HepG2 (cell line): Measurements from ENCODE around the gene STX2. TPM values are rescaled to one million over a fixed set of nuclear protein-coding genes. Genes with fewer than 3 reads are reported as not detected.

Experiments used
- AHR ChIP-seq: IDR thresholded peaks from 2 replicates; pipeline ENCODE4 v1.6.1; 2018; ENCODE audit warnings: missing genetic modification reagents, missing compliant biosample characterization
- ATF2 ChIP-seq: sonication (generic); formaldehyde crosslinking; IDR thresholded peaks from 2 replicates; pipeline ENCODE4 v1.4.0; 2020; ENCODE audit warnings: missing genetic modification reagents
- ATF3 ChIP-seq: sonication (generic); formaldehyde crosslinking; IDR thresholded peaks from 2 replicates; pipeline ENCODE4 v1.4.0; 2020; ENCODE audit warnings: missing genetic modification reagents
- CREB1 ChIP-seq, 2 experiments: fragments of 450-650 bp in 1 of 2; IDR thresholded peaks; 2 replicates each; pipeline ENCODE4 v1.6.1; 2016 to 2017; ENCODE audit warnings: control low read depth in 1 of 2, mild to moderate bottlenecking in 1 of 2, missing compliant biosample characterization in 1 of 2, missing genetic modification characterization in 1 of 2
- CREBL2 ChIP-seq: sonication (generic); formaldehyde crosslinking; IDR thresholded peaks from 2 replicates; pipeline ENCODE4 v1.8.1; 2023; ENCODE audit warnings: missing genetic modification reagents, mild to moderate bottlenecking, borderline replicate concordance
- JUND ChIP-seq: sonication (generic); formaldehyde crosslinking; IDR thresholded peaks from 2 replicates; pipeline ENCODE4 v1.8.0; 2022; ENCODE audit warnings: mild to moderate bottlenecking, missing genetic modification reagents
- KAT7 ChIP-seq: IDR thresholded peaks from 2 replicates; pipeline ENCODE4 v1.6.1; 2018; ENCODE audit warnings: borderline replicate concordance, missing compliant biosample characterization
- KDM5B ChIP-seq: sonication (generic); formaldehyde crosslinking; IDR thresholded peaks from 2 replicates; pipeline ENCODE4 v1.4.0; 2020; ENCODE audit warnings: missing genetic modification reagents, mild to moderate bottlenecking, borderline replicate concordance
- PLSCR1 ChIP-seq: sonication (generic); formaldehyde crosslinking; IDR thresholded peaks from 2 replicates; pipeline ENCODE4 v1.5.0; 2020; ENCODE audit warnings: missing genetic modification reagents, mild to moderate bottlenecking, borderline replicate concordance
- RXRB ChIP-seq: IDR thresholded peaks from 2 replicates; pipeline ENCODE4 v1.6.1; 2016; ENCODE audit warnings: borderline replicate concordance, missing genetic modification reagents, missing compliant biosample characterization
- SAFB2 ChIP-seq: sonication (generic); formaldehyde crosslinking; IDR thresholded peaks from 2 replicates; pipeline ENCODE4 v1.5.1; 2020; ENCODE audit warnings: missing genetic modification reagents, low read depth, mild to moderate bottlenecking, borderline replicate concordance
- TBX3 ChIP-seq: fragments of 450-650 bp; IDR thresholded peaks from 2 replicates; pipeline ENCODE4 v1.6.1; 2017; ENCODE audit warnings: antibody characterized with exemption, mild to moderate bottlenecking, inconsistent platforms, borderline replicate concordance
- ZFP36 ChIP-seq: fragments of 150-350 bp; IDR thresholded peaks from 2 replicates; pipeline ENCODE4 v1.6.1; 2018; ENCODE audit warnings: borderline replicate concordance, low read length, low read depth; ENCODE audit not compliant: partially characterized antibody
- ZNF10 ChIP-seq: sonication (generic); formaldehyde crosslinking; IDR thresholded peaks from 2 replicates; pipeline ENCODE4 v1.4.0; 2020; ENCODE audit warnings: mild to moderate bottlenecking, low read depth, missing genetic modification reagents, borderline replicate concordance
- ZNF138 ChIP-seq: sonication (generic); formaldehyde crosslinking; IDR thresholded peaks from 2 replicates; pipeline ENCODE4 v1.5.0; 2020; ENCODE audit warnings: mild to moderate bottlenecking, low read depth, missing genetic modification reagents
- ZNF180 ChIP-seq: sonication (generic); formaldehyde crosslinking; IDR thresholded peaks from 2 replicates; pipeline ENCODE4 v1.4.0; 2020; ENCODE audit warnings: low read depth, missing genetic modification reagents, borderline replicate concordance
- ZNF282 ChIP-seq: fragments of 450-650 bp; IDR thresholded peaks from 2 replicates; pipeline ENCODE4 v1.6.1; 2018; ENCODE audit not compliant: partially characterized antibody
- ZNF296 ChIP-seq: sonication (generic); formaldehyde crosslinking; conservative IDR thresholded peaks from 2 replicates; pipeline ENCODE4 v1.5.0; 2020; ENCODE audit warnings: mild to moderate bottlenecking, missing genetic modification reagents
- ZNF33B ChIP-seq: sonication (generic); formaldehyde crosslinking; IDR thresholded peaks from 2 replicates; pipeline ENCODE4 v1.5.1; 2020; ENCODE audit warnings: mild to moderate bottlenecking, missing genetic modification reagents
- ZNF598 ChIP-seq: sonication (generic); formaldehyde crosslinking; IDR thresholded peaks from 2 replicates; pipeline ENCODE4 v1.5.1; 2020; ENCODE audit warnings: mild to moderate bottlenecking, missing genetic modification reagents, borderline replicate concordance
- ZNF670 ChIP-seq: sonication (generic); formaldehyde crosslinking; IDR thresholded peaks from 2 replicates; pipeline ENCODE4 v1.8.0; 2022; ENCODE audit warnings: mild to moderate bottlenecking, missing genetic modification reagents, borderline replicate concordance
- ZSCAN30 ChIP-seq: sonication (generic); formaldehyde crosslinking; IDR thresholded peaks from 2 replicates; pipeline ENCODE4 v1.5.0; 2020; ENCODE audit warnings: mild to moderate bottlenecking, missing genetic modification reagents
- polyA plus RNA-seq, 8 experiments: library from polyadenylated mRNA; depleted of rRNA in 3 of 8; stranded (reverse) in 7 of 8; unstranded in 1 of 8; fragments of >200 nt; fragmentation: Illumina TruSeq in 4 of 8; extraction: Trizol in 4 of 8; gene quantifications; 2 replicates each; pipeline versions ENCODE4 v1.2.1 to v1.2.3, GENCODE V29; 2011 to 2016; ENCODE audit warnings: low read depth in 4 of 8, missing spikeins in 1 of 8, mixed read lengths in 1 of 8; ENCODE audit not compliant: insufficient read depth in 1 of 8
- total RNA-seq, 5 experiments: library from RNA; depleted of rRNA; stranded (reverse); fragments of >200 nt; fragmentation: Illumina TruSeq; extraction: Trizol; gene quantifications; 2 replicates each; pipeline ENCODE4 v1.2.3, GENCODE V29; 2016; ENCODE audit warnings: low read depth in 1 of 5
- TF ChIP-seq, protein P1 (sequence below): sonication (generic); formaldehyde crosslinking; IDR thresholded peaks from 2 replicates; pipeline ENCODE4 v1.9.0; 2022; ENCODE audit warnings: low read depth, missing genetic modification reagents

STX2 gene
- total and polyA plus RNA-seq, 2 of the 13 experiments (the other 11 are each of a cell fraction or from before 2014, with no cell fraction given) = 13.4 to 25.1 TPM

DNA sequence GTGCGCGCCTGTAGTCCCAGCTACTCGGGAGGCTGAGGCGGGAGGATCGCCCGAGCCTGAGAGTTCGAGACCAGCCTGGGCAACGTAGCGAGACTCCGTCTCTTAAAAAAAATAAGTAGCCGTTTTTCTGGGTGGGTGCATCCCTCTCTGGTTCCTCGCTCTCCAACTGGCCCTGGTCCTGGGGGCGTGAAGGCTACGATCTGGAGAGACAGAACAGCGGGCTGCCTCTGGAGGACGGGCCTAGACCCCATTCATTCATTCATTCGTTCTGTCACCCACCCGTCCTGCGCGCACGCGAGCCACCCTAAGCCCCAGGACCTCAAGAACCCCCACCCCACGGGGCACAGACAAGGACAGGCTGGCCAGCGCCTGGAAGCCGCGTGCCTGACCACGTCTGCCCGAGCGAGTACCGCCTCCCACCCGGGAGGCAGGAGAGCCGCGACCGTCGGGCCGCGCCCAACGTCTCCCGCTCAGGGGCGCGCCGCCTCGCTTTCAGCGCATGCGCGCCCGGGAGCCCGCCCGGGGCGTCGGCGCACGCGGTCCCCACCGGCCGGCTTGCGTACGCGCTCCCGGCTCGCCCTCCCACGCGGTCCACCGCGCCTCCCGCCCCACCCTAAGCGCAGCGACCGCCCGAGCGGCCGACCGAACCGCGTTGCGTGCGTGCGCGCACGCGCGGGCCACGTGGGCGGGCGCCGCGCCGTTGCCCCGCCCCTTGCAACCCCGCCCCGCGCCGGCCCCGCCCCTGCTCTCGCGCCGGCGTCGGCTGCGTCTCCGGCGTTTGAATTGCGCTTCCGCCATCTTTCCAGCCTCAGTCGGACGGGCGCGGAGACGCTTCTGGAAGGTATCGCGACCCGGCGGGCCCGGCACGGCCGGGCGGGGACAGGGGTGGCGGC lies 32.5 kb upstream of the STX2 start, which contains the start of gene RAN (continued):
- no peak for TF ChIP-seq AHR (CRISPR knock-in tag)
- TF ChIP-seq TBX3 = no peak
- TF ChIP-seq, protein P1, sequence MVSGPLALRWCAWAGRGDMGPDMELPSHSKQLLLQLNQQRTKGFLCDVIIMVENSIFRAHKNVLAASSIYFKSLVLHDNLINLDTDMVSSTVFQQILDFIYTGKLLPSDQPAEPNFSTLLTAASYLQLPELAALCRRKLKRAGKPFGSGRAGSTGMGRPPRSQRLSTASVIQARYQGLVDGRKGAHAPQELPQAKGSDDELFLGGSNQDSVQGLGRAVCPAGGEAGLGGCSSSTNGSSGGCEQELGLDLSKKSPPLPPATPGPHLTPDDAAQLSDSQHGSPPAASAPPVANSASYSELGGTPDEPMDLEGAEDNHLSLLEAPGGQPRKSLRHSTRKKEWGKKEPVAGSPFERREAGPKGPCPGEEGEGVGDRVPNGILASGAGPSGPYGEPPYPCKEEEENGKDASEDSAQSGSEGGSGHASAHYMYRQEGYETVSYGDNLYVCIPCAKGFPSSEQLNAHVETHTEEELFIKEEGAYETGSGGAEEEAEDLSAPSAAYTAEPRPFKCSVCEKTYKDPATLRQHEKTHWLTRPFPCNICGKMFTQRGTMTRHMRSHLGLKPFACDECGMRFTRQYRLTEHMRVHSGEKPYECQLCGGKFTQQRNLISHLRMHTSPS (CRISPR knock-in tag) = no peak
- peak; percentile 64; the same call in 1 of the 2 replicates for TF ChIP-seq KDM5B (CRISPR knock-in tag)
- TF ChIP-seq SAFB2 = no peak; the same call in 1 of the 2 replicates
- TF ChIP-seq ZNF180 = no peak
- no peak for TF ChIP-seq ATF2
- no peak for TF ChIP-seq JUND
- TF ChIP-seq ZNF10 (CRISPR knock-in tag) = no peak
- TF ChIP-seq RXRB = no peak
- no peak for TF ChIP-seq ZNF296 (CRISPR knock-in tag)
- TF ChIP-seq ZNF138 = 0 out of 2 replicates have a peak, but pooled peaks have one; percentile 62
- no peak for TF ChIP-seq ZFP36
- no peak for TF ChIP-seq CREBL2 (CRISPR knock-in tag)
- no peak for TF ChIP-seq ZNF33B (CRISPR knock-in tag)
- no peak for TF ChIP-seq ZSCAN30
- TF ChIP-seq ATF3 (CRISPR knock-in tag) = no peak
- no peak for TF ChIP-seq CREB1 (IDR thresholded peaks at IDR 0.05)
- TF ChIP-seq CREB1 (CRISPR knock-in tag; IDR thresholded peaks at IDR 0.05) = no peak
- no peak for TF ChIP-seq ZNF282
- peak; percentile 66; the same call in 1 of the 2 replicates for TF ChIP-seq ZNF670 (CRISPR knock-in tag)
- TF ChIP-seq KAT7 = no peak
- TF ChIP-seq ZNF598 (CRISPR knock-in tag) = no peak
- TF ChIP-seq PLSCR1 (CRISPR knock-in tag) = no peak
